ENCODE results near the gene MFAP1. TPM values are rescaled to one million over a fixed set of nuclear protein-coding genes. Genes with fewer than 3 reads are reported as not detected.
"Not testable (repeated sequence)": the region's sequence is repeated elsewhere in the genome, so short reads cannot be mapped to it uniquely, and the experiment has no call there.

The MFAP1 gene
- total and polyA plus RNA-seq, 2 experiments from 2014 or later, result 28.0 to 42.4 TPM

DNA sequence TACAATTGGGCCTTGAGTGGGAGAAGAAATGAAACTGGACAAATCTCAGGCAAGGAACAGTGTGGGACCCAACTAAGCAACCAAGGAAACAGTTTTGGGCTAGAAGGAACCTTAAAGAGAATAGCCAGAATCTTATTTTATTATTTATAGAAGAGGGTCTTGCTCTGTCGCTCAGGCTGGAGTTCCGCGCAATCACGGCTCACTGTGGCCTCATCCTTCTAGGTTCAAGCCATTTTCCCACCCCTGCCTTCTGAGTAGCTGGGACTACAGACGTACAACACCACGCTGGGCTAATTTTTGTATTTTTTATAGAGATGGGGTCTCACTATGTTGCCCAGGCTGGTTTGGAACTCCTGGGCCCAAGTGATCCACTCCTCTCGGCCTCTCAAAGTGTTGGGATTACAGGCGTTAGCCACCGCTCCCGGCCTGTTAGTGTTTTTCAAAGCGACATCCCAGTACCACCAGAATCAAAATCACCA is 1.6 kb upstream of the MFAP1 start:
- no peaks in the 10 kb centered on the region for H3K36me3 ChIP-seq
- H3K27ac ChIP-seq, result no peak overlapping the region
- TF ChIP-seq, protein P1, sequence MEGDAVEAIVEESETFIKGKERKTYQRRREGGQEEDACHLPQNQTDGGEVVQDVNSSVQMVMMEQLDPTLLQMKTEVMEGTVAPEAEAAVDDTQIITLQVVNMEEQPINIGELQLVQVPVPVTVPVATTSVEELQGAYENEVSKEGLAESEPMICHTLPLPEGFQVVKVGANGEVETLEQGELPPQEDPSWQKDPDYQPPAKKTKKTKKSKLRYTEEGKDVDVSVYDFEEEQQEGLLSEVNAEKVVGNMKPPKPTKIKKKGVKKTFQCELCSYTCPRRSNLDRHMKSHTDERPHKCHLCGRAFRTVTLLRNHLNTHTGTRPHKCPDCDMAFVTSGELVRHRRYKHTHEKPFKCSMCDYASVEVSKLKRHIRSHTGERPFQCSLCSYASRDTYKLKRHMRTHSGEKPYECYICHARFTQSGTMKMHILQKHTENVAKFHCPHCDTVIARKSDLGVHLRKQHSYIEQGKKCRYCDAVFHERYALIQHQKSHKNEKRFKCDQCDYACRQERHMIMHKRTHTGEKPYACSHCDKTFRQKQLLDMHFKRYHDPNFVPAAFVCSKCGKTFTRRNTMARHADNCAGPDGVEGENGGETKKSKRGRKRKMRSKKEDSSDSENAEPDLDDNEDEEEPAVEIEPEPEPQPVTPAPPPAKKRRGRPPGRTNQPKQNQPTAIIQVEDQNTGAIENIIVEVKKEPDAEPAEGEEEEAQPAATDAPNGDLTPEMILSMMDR (IDR thresholded peaks at IDR 0.05; ENCODE audit: low read depth, low read length), result no peak
- no peaks in the 10 kb centered on the region for H3K4me1 ChIP-seq (ENCODE audit: low read depth)
- H3K27me3 ChIP-seq, result no peaks in the 10 kb centered on the region
- peak overlapping the region; percentile 24 for H3K4me3 ChIP-seq
- H3K9me3 ChIP-seq (ENCODE audit: low read depth), result no peaks in the 10 kb centered on the region
- DNase-seq (ENCODE audit: low read depth in 1 of 2, low spot score in 1 of 2), result no peak

DNA sequence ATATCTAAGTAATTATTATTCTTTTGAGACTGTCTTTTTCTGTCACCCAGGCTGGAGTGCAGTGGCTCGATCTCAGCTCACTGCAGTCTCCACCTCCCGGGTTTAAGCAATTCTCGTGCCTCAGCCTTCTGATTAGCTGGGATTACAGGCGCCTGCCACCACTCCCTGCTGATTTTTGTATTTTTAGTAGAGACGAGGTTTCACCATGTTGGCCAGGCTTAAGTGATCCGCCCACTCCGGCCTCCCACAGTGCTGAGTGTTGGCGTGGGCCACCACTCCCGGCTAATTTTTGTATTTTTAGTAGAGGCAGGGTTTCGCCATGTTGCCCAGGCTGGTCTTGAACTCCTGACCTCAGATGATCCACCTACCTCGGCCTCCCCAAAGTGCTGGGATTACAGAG is 815 bp upstream of the MFAP1 start:
- not testable (repeated sequence) for H3K36me3 ChIP-seq; H3K4me3 ChIP-seq; H3K27ac ChIP-seq; DNase-seq (ENCODE audit: low read depth in 1 of 2, low spot score in 1 of 2); H3K9me3 ChIP-seq (ENCODE audit: low read depth); H3K4me1 ChIP-seq (ENCODE audit: low read depth); H3K27me3 ChIP-seq

DNA sequence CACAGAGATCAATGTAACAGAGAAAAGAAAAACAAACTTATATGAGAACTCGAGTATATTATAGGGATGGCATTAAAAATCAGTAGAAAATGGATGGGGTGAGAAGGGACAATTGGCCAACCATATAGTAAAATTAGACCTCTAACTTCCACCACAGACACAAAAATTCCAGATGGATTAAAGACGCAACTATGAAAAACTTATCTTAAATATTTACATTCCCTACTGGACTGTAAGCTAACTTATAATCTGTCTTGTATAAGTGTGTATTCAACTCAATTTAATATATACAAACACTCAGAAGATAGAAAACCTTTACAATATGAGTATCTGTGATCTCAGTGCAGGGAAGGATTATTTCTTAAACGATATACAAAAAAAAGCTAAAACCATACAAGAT is 3.0 kb downstream of the MFAP1 start:
- Histone ChIP-seq H3K9me3 (ENCODE audit: low read depth) (no peaks in the 10 kb centered on the region), H3K27me3 (no peaks in the 10 kb centered on the region), H3K4me1 (ENCODE audit: low read depth) (no peaks in the 10 kb centered on the region), H3K27ac (no peak overlapping the region), H3K4me3 (no peak overlapping the region), H3K36me3 (peaks cover 6% of the 10 kb centered on the region)
- DNase-seq (ENCODE audit: low read depth in 1 of 2, low spot score in 1 of 2), result no peak
- TF ChIP-seq, protein P1 (IDR thresholded peaks at IDR 0.05; ENCODE audit: low read depth, low read length), result no peak

DNA sequence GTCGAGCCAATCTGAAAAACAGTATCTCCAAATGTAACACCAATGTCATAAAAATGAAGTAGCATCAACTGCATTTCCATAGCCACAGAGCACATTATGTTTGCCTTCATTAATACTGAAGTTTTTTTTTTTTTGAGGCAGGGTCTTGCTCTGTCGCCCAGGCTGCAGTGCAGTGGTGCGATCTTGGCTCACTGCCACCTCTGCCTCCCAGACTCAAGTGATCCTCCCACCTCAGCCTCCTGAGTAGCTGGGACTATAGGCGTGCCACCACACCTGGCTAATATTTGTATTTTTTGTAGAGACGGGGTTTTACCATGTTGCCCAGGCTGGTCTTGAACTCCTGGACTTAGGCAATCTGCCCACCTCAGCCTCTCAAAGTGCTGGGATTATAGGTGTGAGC is 9.4 kb downstream of the MFAP1 start:
- DNase-seq (ENCODE audit: low read depth in 1 of 2, low spot score in 1 of 2); H3K27ac ChIP-seq; H3K9me3 ChIP-seq (ENCODE audit: low read depth); H3K27me3 ChIP-seq; H3K4me3 ChIP-seq; H3K4me1 ChIP-seq (ENCODE audit: low read depth): not testable (repeated sequence)
- H3K36me3 ChIP-seq, result peaks cover 52% of the 10 kb centered on the region

DNA sequence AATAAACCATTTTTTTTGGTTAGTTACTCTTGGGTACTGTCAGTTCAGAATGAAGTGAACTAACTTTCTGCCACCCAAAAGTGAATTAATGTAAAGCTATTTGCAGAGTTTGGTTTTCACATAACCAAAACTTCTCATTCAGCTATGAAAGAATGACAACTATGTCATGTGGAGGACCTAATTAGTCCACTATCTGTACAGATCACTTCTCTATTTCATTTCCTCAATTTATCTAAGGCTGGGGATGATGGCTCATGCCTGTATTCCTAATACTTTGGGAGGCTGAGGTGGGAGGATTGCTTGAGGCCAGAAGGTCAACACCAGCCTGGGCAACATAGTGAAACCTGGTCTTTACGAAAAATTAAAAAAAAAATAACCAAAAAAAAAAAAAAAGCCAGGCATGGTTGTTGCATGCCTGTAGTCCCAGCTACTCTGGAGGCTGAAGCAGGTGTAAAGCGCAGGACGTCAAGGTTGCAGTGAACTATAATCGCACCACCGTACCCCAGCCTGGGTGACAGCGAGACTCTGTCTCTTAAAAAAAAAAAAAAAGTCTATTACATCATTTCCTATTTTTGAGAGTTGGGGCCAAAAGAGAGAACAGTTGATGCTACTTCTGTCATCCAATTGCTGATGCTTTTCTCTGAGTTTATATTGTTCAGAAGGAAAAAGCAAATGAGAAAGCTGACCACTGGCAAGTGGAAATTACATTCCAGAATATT is 15.4 kb downstream of the MFAP1 start:
- Histone ChIP-seq H3K36me3 (peaks cover 78% of the 10 kb centered on the region), H3K27ac (no peak overlapping the region), H3K4me1 (ENCODE audit: low read depth) (no peaks in the 10 kb centered on the region), H3K27me3 (no peaks in the 10 kb centered on the region), H3K4me3 (no peak overlapping the region), H3K9me3 (ENCODE audit: low read depth) (no peaks in the 10 kb centered on the region)
- TF ChIP-seq, protein P1 (IDR thresholded peaks at IDR 0.05; ENCODE audit: low read depth, low read length), result no peak
- no peak for DNase-seq (ENCODE audit: low read depth in 1 of 2, low spot score in 1 of 2)

DNA sequence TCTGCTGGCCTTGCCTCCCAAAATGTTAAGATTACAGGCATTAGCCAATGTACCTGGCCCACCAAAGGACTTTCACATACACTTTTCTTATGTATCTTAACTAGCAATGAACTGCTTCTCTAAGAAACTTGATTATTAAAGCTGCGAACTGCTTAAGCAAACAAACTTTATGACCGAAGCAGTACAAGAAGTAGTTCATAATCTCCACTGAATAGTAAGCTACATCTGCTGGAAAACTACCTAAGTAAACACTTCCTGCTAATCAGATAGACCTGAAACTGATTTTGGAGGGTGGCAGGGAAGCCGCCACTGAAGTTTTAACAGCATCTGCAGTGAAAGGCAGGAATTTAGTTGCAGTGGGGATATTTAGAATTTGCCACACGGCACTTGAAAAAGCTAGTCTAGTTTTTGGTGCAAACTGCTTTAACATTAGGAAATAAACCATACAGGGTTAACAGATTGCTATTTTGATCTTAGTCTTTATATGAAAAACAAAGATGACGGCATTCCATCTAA is 16.0 kb downstream of the MFAP1 start:
- Histone ChIP-seq H3K4me3 (no peak overlapping the region), H3K27me3 (no peaks in the 10 kb centered on the region), H3K9me3 (ENCODE audit: low read depth) (no peaks in the 10 kb centered on the region), H3K36me3 (peaks cover 75% of the 10 kb centered on the region), H3K27ac (no peak overlapping the region), H3K4me1 (ENCODE audit: low read depth) (no peaks in the 10 kb centered on the region)
- TF ChIP-seq, protein P1 (IDR thresholded peaks at IDR 0.05; ENCODE audit: low read depth, low read length), result no peak
- no peak for DNase-seq (ENCODE audit: low read depth in 1 of 2, low spot score in 1 of 2)

DNA sequence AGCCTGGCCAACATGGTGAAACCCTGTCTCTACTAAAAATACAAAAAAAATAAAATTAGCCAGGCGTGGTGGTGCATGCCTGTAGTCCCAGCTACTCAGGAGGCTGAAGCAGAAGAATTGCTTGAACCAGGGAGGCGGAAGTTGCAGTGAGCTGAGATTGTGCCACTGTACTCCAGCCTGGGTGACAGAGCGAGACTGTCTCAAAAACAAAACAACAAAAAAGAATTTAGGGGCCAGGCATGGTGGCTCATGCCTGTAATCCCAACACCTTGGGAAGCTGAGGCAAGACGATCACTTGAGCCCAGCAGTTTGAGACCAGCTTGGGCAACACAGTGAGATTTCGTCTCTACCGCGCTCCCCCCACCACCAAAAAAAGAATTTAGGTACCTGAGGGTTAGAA is 21.8 kb downstream of the MFAP1 start:
- H3K27me3 ChIP-seq; H3K4me1 ChIP-seq (ENCODE audit: low read depth); H3K27ac ChIP-seq; H3K9me3 ChIP-seq (ENCODE audit: low read depth); DNase-seq (ENCODE audit: low read depth in 1 of 2, low spot score in 1 of 2); H3K4me3 ChIP-seq: not testable (repeated sequence)
- H3K36me3 ChIP-seq, result peaks cover 40% of the 10 kb centered on the region

Data from cardiac muscle cell (in vitro differentiated cells and primary cell).